ENCODE results near the gene MTNR1A.

DNA sequence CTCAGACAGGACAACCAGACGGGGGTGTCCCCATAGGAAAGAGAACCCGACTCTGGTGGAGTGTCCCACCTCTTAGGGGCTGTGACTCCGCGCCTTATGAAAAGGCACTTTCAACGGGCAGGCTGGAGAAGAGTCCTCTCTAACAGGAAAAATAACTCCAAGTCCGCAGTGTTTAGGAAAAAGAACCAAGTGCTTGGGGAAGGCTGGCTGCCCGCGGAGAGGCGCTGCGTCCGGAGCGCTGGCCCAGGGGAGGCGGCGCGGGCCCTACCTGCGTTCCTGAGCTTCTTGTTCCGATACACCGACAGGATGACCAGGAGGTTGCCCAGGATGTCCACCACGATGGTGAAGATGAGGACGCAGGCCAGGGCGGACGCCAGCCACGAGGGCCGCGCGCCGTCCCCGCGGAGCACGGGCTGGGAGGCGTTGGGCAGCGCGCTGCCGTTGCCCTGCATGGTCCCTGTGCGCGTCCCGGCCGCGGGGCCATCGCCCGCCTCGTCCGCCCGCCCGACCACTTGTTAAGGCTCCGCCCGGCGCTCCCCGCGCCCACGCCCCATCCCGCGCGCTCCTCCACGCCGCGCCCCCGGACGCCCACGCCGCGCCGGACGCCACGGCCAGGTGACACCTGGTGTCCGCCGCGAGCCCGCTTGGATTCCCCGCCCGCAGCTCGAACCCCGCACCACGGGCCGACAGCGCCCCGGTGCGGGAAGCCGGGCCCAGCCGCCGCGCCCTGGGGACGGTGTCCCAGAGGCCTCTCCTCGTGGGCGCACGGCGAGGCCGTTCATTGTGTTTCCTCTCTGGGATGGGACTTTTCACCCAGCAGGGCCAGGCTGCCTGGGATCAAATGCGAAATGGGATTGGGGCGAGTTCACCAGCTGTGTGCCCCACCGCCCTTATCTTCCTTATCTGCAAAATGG, at the start of gene MTNR1A:
- TF ChIP-seq SP1 (IDR thresholded peaks at IDR 0.05) (no peak), FOXM1 (IDR thresholded peaks at IDR 0.05; ENCODE audit: borderline replicate concordance) (no peak)

Data from HEK293T (cell line).